ENCODE results near the gene HSD17B2.

Gene HSD17B2

GRCh38 chr16:82082097-82082496, 47.0 kb downstream of the HSD17B2 start:
- Histone ChIP-seq H3K9me3 (peaks cover 0 to 8% (median 4%) of the 10 kb centered on the region in 3 donors), H3K27me3 (peaks cover 0 to 3% of the 10 kb centered on the region in 2 donors), H3K4me3 (no peak overlapping the region), H3K4me1 (no peaks in the 10 kb centered on the region), H3K36me3 (no peaks in the 10 kb centered on the region), H3K27ac (no peak overlapping the region)
- intact Hi-C loops (cut with DNase I; ENCODE audit: low total_unique reads): no loop called here
- no peak for TF ChIP-seq CTCF (IDR thresholded peaks at IDR 0.05)
- no peak for DNase-seq

- intact Hi-C loops (cut with DNase I; ENCODE audit: low total_unique reads): no loop called here
- Histone ChIP-seq H3K4me3 (no peak overlapping the region), H3K27ac (no peak overlapping the region), H3K36me3 (no peaks in the 10 kb centered on the region), H3K4me1 (no peaks in the 10 kb centered on the region), H3K9me3 (peaks cover 0 to 5% (median 0%) of the 10 kb centered on the region in 3 donors), H3K27me3 (peaks cover 0 to 3% of the 10 kb centered on the region in 2 donors)
- DNase-seq: no peak
- TF ChIP-seq CTCF (IDR thresholded peaks at IDR 0.05): no peak
These were observed 47.6 kb downstream of the HSD17B2 start for GRCh38 chr16:82082543-82083244.

- intact Hi-C loops (cut with DNase I; ENCODE audit: low total_unique reads): no loop called here
- H3K27ac ChIP-seq: no peak overlapping the region
- H3K4me3 ChIP-seq: no peak overlapping the region
- H3K4me1 ChIP-seq: no peaks in the 10 kb centered on the region
- no peaks in the 10 kb centered on the region for H3K9me3 ChIP-seq
- H3K27me3 ChIP-seq: peaks cover 0 to 3% of the 10 kb centered on the region in 2 donors
- no peak for DNase-seq
- H3K36me3 ChIP-seq: no peaks in the 10 kb centered on the region
- no peak for TF ChIP-seq CTCF (IDR thresholded peaks at IDR 0.05)
These were observed 48.8 kb downstream of the HSD17B2 start for GRCh38 chr16:82083710-82084353.

- Histone ChIP-seq H3K27ac (no peak overlapping the region), H3K36me3 (no peaks in the 10 kb centered on the region), H3K4me1 (no peaks in the 10 kb centered on the region), H3K4me3 (no peak overlapping the region), H3K9me3 (no peaks in the 10 kb centered on the region), H3K27me3 (peaks cover 0 to 3% of the 10 kb centered on the region in 2 donors)
- TF ChIP-seq CTCF (IDR thresholded peaks at IDR 0.05): no peak
- intact Hi-C loops (cut with DNase I; ENCODE audit: low total_unique reads): no loop called here
- DNase-seq: no peak
These were observed 50.1 kb downstream of the HSD17B2 start for GRCh38 chr16:82085011-82085779.

- no peak for DNase-seq
- no peaks in the 10 kb centered on the region for H3K9me3 ChIP-seq
- H3K27ac ChIP-seq: no peak overlapping the region
- no peak for TF ChIP-seq CTCF (IDR thresholded peaks at IDR 0.05)
- H3K4me3 ChIP-seq: no peak overlapping the region
- H3K36me3 ChIP-seq: no peaks in the 10 kb centered on the region
- intact Hi-C loops (cut with DNase I; ENCODE audit: low total_unique reads): no loop called here
- no peaks in the 10 kb centered on the region for H3K4me1 ChIP-seq
- peaks cover 0 to 5% of the 10 kb centered on the region in 2 donors for H3K27me3 ChIP-seq
These were observed 53.4 kb downstream of the HSD17B2 start for GRCh38 chr16:82088483-82088882.

All from tibial artery (tissue), 4 donors.